Measurements from ENCODE around the gene TMEM238L. TPM values are rescaled to one million over a fixed set of nuclear protein-coding genes. Genes with fewer than 3 reads are reported as not detected.
"Not testable (repeated sequence)": the region's sequence is repeated elsewhere in the genome, so short reads cannot be mapped to it uniquely, and the experiment has no call there.

The TMEM238L gene
- not detected for polyA plus RNA-seq (2012; ENCODE audit: insufficient read depth, insufficient read length, low read depth)

- Histone ChIP-seq H3K4me1 (no peaks in the 10 kb centered on the region), H3K27me3 (no peaks in the 10 kb centered on the region), H3K9me3 (no peaks in the 10 kb centered on the region), H3K4me3 (ENCODE audit: low read depth, low read length) (no peak within 1 kb of the TSS), H3K36me3 (no peaks in the 10 kb centered on the region)
- no peak for TF ChIP-seq CTCF (IDR thresholded peaks at IDR 0.05; ENCODE audit: low read depth, low read length)
- DNase-seq = no peak
These were observed at the start of gene TMEM238L for GRCh38 chr17:10803830-10804475. TSS of gene TMEM238L (minus strand) at chr17:10804099. CDS start at chr17:10803963, 136 bp downstream.

GRCh38 chr17:10846636-10847035 is 42.7 kb upstream of the TMEM238L start:
- H3K4me3 ChIP-seq (ENCODE audit: low read depth, low read length); H3K4me1 ChIP-seq; H3K9me3 ChIP-seq; H3K27me3 ChIP-seq; H3K36me3 ChIP-seq; DNase-seq: not testable (repeated sequence)

GRCh38 chr17:10845388-10845751 is 41.5 kb upstream of the TMEM238L start:
- Histone ChIP-seq H3K36me3 (no peaks in the 10 kb centered on the region), H3K4me3 (ENCODE audit: low read depth, low read length) (no peak overlapping the region), H3K4me1 (no peaks in the 10 kb centered on the region), H3K27me3 (no peaks in the 10 kb centered on the region), H3K9me3 (no peaks in the 10 kb centered on the region)
- TF ChIP-seq CTCF (IDR thresholded peaks at IDR 0.05; ENCODE audit: low read depth, low read length) = no peak
- DNase-seq = no peak

- H3K4me1 ChIP-seq = no peaks in the 10 kb centered on the region
- DNase-seq = peak; percentile 61
- no peaks in the 10 kb centered on the region for H3K27me3 ChIP-seq
- H3K4me3 ChIP-seq (ENCODE audit: low read depth, low read length) = peak overlapping the region; percentile 29; the same call in 1 of the 2 replicates
- H3K36me3 ChIP-seq = no peaks in the 10 kb centered on the region
- H3K9me3 ChIP-seq = no peaks in the 10 kb centered on the region
- TF ChIP-seq CTCF (IDR thresholded peaks at IDR 0.05; ENCODE audit: low read depth, low read length) = peak; percentile 77
These were observed 40.9 kb upstream of the TMEM238L start for GRCh38 chr17:10844621-10845387.

- H3K9me3 ChIP-seq = no peaks in the 10 kb centered on the region
- no peaks in the 10 kb centered on the region for H3K27me3 ChIP-seq
- TF ChIP-seq CTCF (IDR thresholded peaks at IDR 0.05; ENCODE audit: low read depth, low read length) = no peak
- no peak overlapping the region for H3K4me3 ChIP-seq (ENCODE audit: low read depth, low read length)
- H3K4me1 ChIP-seq = no peaks in the 10 kb centered on the region
- no peak for DNase-seq
- H3K36me3 ChIP-seq = no peaks in the 10 kb centered on the region
These were observed 39.9 kb upstream of the TMEM238L start for GRCh38 chr17:10843811-10844210.

- H3K9me3 ChIP-seq = no peaks in the 10 kb centered on the region
- H3K36me3 ChIP-seq = no peaks in the 10 kb centered on the region
- H3K4me3 ChIP-seq (ENCODE audit: low read depth, low read length) = no peak overlapping the region
- no peaks in the 10 kb centered on the region for H3K27me3 ChIP-seq
- DNase-seq = no peak
- no peaks in the 10 kb centered on the region for H3K4me1 ChIP-seq
- TF ChIP-seq CTCF (IDR thresholded peaks at IDR 0.05; ENCODE audit: low read depth, low read length) = no peak
These were observed 38.8 kb upstream of the TMEM238L start for GRCh38 chr17:10842658-10843057.
